GM11168 (cell line): Measurements from ENCODE around the gene TXNDC2.
"Not testable (repeated sequence)": the region's sequence is repeated elsewhere in the genome, so short reads cannot be mapped to it uniquely, and the experiment has no call there.

Source experiments
- in situ Hi-C: fragments of 300-500 bp; cut with MboI; formaldehyde crosslinking; loops from one replicate; pipeline ENCODE4 v1.12.0; 2022; ENCODE audit warnings: low sequenced_read_pairs; ENCODE audit not compliant: unreplicated experiment

The TXNDC2 gene

GRCh38 chr18:9910071-9910470 is 24.3 kb downstream of the TXNDC2 start:
- in situ Hi-C loops = no loop called here

- in situ Hi-C loops = no loop called here
These were observed 24.9 kb downstream of the TXNDC2 start for GRCh38 chr18:9910661-9911060.

GRCh38 chr18:9911226-9911625 is 25.5 kb downstream of the TXNDC2 start:
- in situ Hi-C loops = no loop called here

GRCh38 chr18:9912285-9912684 is 26.5 kb downstream of the TXNDC2 start:
- in situ Hi-C loops = not testable (repeated sequence)

GRCh38 chr18:9913151-9913525 is 27.4 kb downstream of the TXNDC2 start:
- in situ Hi-C loops = no loop called here

- in situ Hi-C loops = no loop called here
These were observed 28.0 kb downstream of the TXNDC2 start, which contains the start of gene VAPA for GRCh38 chr18:9913526-9914333. Gene VAPA (plus strand): TSS chr18:9914016. CDS start chr18:9914257, 241 bp downstream.

- in situ Hi-C loops = no loop called here
These were observed 28.5 kb downstream of the TXNDC2 start for GRCh38 chr18:9914334-9914583.

- in situ Hi-C loops = no loop called here
These were observed 29.0 kb downstream of the TXNDC2 start for GRCh38 chr18:9914584-9915290.

- in situ Hi-C loops = no loop called here
These were observed 29.7 kb downstream of the TXNDC2 start for GRCh38 chr18:9915291-9916076.

GRCh38 chr18:9916077-9916639 is 30.4 kb downstream of the TXNDC2 start:
- in situ Hi-C loops = no loop called here

- in situ Hi-C loops = no loop called here
These were observed 31.0 kb downstream of the TXNDC2 start for GRCh38 chr18:9916808-9917207.

GRCh38 chr18:9918016-9918680 is 32.4 kb downstream of the TXNDC2 start:
- in situ Hi-C loops = no loop called here

GRCh38 chr18:9919564-9920232 is 33.9 kb downstream of the TXNDC2 start:
- in situ Hi-C loops = no loop called here

- in situ Hi-C loops = no loop called here
These were observed 37.0 kb downstream of the TXNDC2 start for GRCh38 chr18:9922592-9923311.

GRCh38 chr18:9924371-9924943 is 38.7 kb downstream of the TXNDC2 start:
- in situ Hi-C loops = no loop called here

GRCh38 chr18:9925369-9925768 is 39.6 kb downstream of the TXNDC2 start:
- in situ Hi-C loops = no loop called here

GRCh38 chr18:9925795-9926194 is 40.0 kb downstream of the TXNDC2 start:
- in situ Hi-C loops = no loop called here

- in situ Hi-C loops = no loop called here
These were observed 40.6 kb downstream of the TXNDC2 start for GRCh38 chr18:9926223-9926894.
